Amniotic stem cell (primary cell): Measurements from ENCODE around the gene CNST.

Source experiments
- DNase-seq: peaks from one replicate; lab custom pipeline; 2025; lab: John Stamatoyannopoulos, UW

CNST gene

GRCh38 chr1:246566128-246566812 lies at the start of gene CNST, which contains the start of gene TFB2M:
Gene CNST, plus strand, starts transcription at chr1:246566456. Its CDS starts 25,107 bp downstream, at chr1:246591563.
Gene TFB2M, minus strand, starts transcription at chr1:246566261. Its CDS starts 123 bp downstream, at chr1:246566138.
- peak; percentile 96 for DNase-seq

GRCh38 chr1:246517391-246517790 lies 48.9 kb upstream of the CNST start:
- DNase-seq, result no peak

- DNase-seq, result no peak
Measured at GRCh38 chr1:246518456-246519205, 47.6 kb upstream of the CNST start.

- no peak for DNase-seq
Measured at GRCh38 chr1:246519514-246519913, 46.7 kb upstream of the CNST start.

GRCh38 chr1:246526380-246526779 lies 39.9 kb upstream of the CNST start:
- no peak for DNase-seq

- DNase-seq, result no peak
Measured at GRCh38 chr1:246526915-246527314, 39.3 kb upstream of the CNST start.

- DNase-seq, result no peak
Measured at GRCh38 chr1:246527402-246528088, 38.7 kb upstream of the CNST start.

GRCh38 chr1:246528933-246529731 lies 37.1 kb upstream of the CNST start:
- no peak for DNase-seq

- DNase-seq, result no peak
Measured at GRCh38 chr1:246530482-246530881, 35.8 kb upstream of the CNST start.

GRCh38 chr1:246532519-246532918 lies 33.7 kb upstream of the CNST start:
- DNase-seq, result no peak

GRCh38 chr1:246533371-246533905 lies 32.8 kb upstream of the CNST start:
- DNase-seq, result no peak

GRCh38 chr1:246534114-246534513 lies 32.1 kb upstream of the CNST start:
- DNase-seq, result no peak

GRCh38 chr1:246537441-246537840 lies 28.8 kb upstream of the CNST start:
- DNase-seq, result no peak

- no peak for DNase-seq
Measured at GRCh38 chr1:246537887-246538286, 28.4 kb upstream of the CNST start.

- DNase-seq, result no peak
Measured at GRCh38 chr1:246540738-246541491, 25.3 kb upstream of the CNST start.

- no peak for DNase-seq
Measured at GRCh38 chr1:246544001-246544400, 22.3 kb upstream of the CNST start.

- no peak for DNase-seq
Measured at GRCh38 chr1:246549665-246550064, 16.6 kb upstream of the CNST start.

GRCh38 chr1:246550402-246550801 lies 15.9 kb upstream of the CNST start:
- DNase-seq, result no peak

GRCh38 chr1:246552110-246552509 lies 14.1 kb upstream of the CNST start:
- DNase-seq, result no peak

GRCh38 chr1:246554201-246554600 lies 12.1 kb upstream of the CNST start:
- no peak for DNase-seq

GRCh38 chr1:246558041-246558440 lies 8.2 kb upstream of the CNST start:
- no peak for DNase-seq
